Chondrocyte (in vitro differentiated cells): ENCODE data around the gene NAV2. TPM values are rescaled to one million over a fixed set of nuclear protein-coding genes. Genes with fewer than 3 reads are reported as not detected.

Experiments
- DNase-seq: peaks from one replicate; pipeline ENCODE4 v3.0.0; 2021; ENCODE audit warnings: mixed read lengths, low spot score
- H3K27ac Mint-ChIP-seq: one replicate; pipeline ENCODE4 v1.8.0; 2021; ENCODE audit warnings: mild to moderate bottlenecking, moderate library complexity, mixed read lengths; ENCODE audit not compliant: unreplicated experiment
- H3K27me3 Mint-ChIP-seq: 2 replicates; pipeline ENCODE4 v1.8.0; 2021; ENCODE audit warnings: low read depth, mixed read lengths
- H3K36me3 Mint-ChIP-seq: 2 replicates; pipeline ENCODE4 v1.8.0; 2021; ENCODE audit warnings: low read depth, mixed read lengths
- H3K4me1 Mint-ChIP-seq: 2 replicates; pipeline ENCODE4 v1.8.0; 2021; ENCODE audit warnings: low read depth, mild to moderate bottlenecking, mixed read lengths
- H3K4me3 Mint-ChIP-seq: one replicate; pipeline ENCODE4 v1.8.0; 2021; ENCODE audit warnings: mild to moderate bottlenecking, moderate library complexity, mixed read lengths; ENCODE audit not compliant: unreplicated experiment
- H3K9me3 Mint-ChIP-seq: 2 replicates; pipeline ENCODE4 v1.8.0; 2021; ENCODE audit warnings: low read depth, mixed read lengths
- CTCF ChIP-seq: fragments of 200-600 bp; sonication (generic); IDR thresholded peaks from 2 replicates; pipeline ENCODE4 v1.5.0; 2021; ENCODE audit warnings: antibody characterized with exemption, mild to moderate bottlenecking, moderate library complexity
- total RNA-seq: library from RNA; stranded (reverse); gene quantifications from 3 replicates; pipeline ENCODE4 v1.2.1, GENCODE V29; 2021

NAV2 gene
- total RNA-seq, 1 donor from 2014 or later, result 87.0 TPM

- H3K4me1 Mint-ChIP-seq, result peaks cover 48% of the 10 kb centered on the region
- peaks cover 21% of the 10 kb centered on the region for H3K36me3 Mint-ChIP-seq
- no peak for TF ChIP-seq CTCF
- no peak for DNase-seq
- H3K4me3 Mint-ChIP-seq, result no peak overlapping the region
- H3K27me3 Mint-ChIP-seq, result no peaks in the 10 kb centered on the region
- no peaks in the 10 kb centered on the region for H3K9me3 Mint-ChIP-seq
- H3K27ac Mint-ChIP-seq, result peak overlapping the region; percentile 65
Observed at GRCh38 chr11:19962801-19963175, 250.2 kb downstream of the NAV2 start.

GRCh38 chr11:19963697-19964387 is 251.2 kb downstream of the NAV2 start:
- TF ChIP-seq CTCF, result no peak
- DNase-seq, result no peak
- H3K27ac Mint-ChIP-seq, result peak overlapping the region; percentile 65
- no peaks in the 10 kb centered on the region for H3K27me3 Mint-ChIP-seq
- no peak overlapping the region for H3K4me3 Mint-ChIP-seq
- H3K4me1 Mint-ChIP-seq, result peaks cover 40% of the 10 kb centered on the region
- H3K36me3 Mint-ChIP-seq, result peaks cover 23% of the 10 kb centered on the region
- no peaks in the 10 kb centered on the region for H3K9me3 Mint-ChIP-seq

GRCh38 chr11:19966441-19966840 is 253.8 kb downstream of the NAV2 start:
- DNase-seq, result no peak
- H3K4me1 Mint-ChIP-seq, result peaks cover 28% of the 10 kb centered on the region
- H3K9me3 Mint-ChIP-seq, result no peaks in the 10 kb centered on the region
- TF ChIP-seq CTCF, result no peak
- H3K27ac Mint-ChIP-seq, result no peak overlapping the region
- no peaks in the 10 kb centered on the region for H3K27me3 Mint-ChIP-seq
- no peak overlapping the region for H3K4me3 Mint-ChIP-seq
- H3K36me3 Mint-ChIP-seq, result peaks cover 25% of the 10 kb centered on the region

- H3K27ac Mint-ChIP-seq, result no peak overlapping the region
- H3K4me1 Mint-ChIP-seq, result peaks cover 29% of the 10 kb centered on the region
- H3K4me3 Mint-ChIP-seq, result no peak overlapping the region
- peaks cover 25% of the 10 kb centered on the region for H3K36me3 Mint-ChIP-seq
- no peaks in the 10 kb centered on the region for H3K9me3 Mint-ChIP-seq
- no peak for DNase-seq
- H3K27me3 Mint-ChIP-seq, result no peaks in the 10 kb centered on the region
- no peak for TF ChIP-seq CTCF
Observed at GRCh38 chr11:19966927-19967326, 254.3 kb downstream of the NAV2 start.

GRCh38 chr11:19967787-19968186 is 255.2 kb downstream of the NAV2 start:
- H3K36me3 Mint-ChIP-seq, result peaks cover 24% of the 10 kb centered on the region
- H3K27ac Mint-ChIP-seq, result no peak overlapping the region

More at GRCh38 chr11:19967787-19968186, 255.2 kb downstream of the NAV2 start:
- Mint-ChIP-seq H3K9me3 (no peaks in the 10 kb centered on the region), H3K4me3 (no peak overlapping the region), H3K27me3 (no peaks in the 10 kb centered on the region), H3K4me1 (peaks cover 26% of the 10 kb centered on the region)
- no peak for TF ChIP-seq CTCF
- DNase-seq, result no peak
